ENCODE measurements around the gene MACROD2.

The MACROD2 gene

DNA sequence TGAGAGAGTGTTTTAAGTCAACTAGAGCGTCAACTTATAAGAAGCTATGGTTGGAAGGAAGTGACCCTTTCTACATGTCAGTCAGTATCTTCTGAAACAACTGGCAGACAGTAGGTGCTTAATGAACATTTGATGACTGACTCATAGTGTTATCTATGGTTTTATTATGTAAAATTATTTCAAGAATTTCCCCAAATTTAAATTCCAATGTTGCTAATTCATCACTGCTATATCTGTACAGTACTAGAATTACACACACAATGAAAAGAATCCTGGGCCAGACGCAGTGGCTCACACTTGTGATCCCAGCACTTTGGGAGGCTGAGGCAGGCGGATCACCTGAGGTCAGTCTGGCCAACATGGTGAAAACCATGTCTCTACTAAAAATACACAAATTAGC, 1063.5 kb downstream of the MACROD2 start (continued):
- no peak for TF ChIP-seq ZNF292 (tag by site-specific recombination; IDR thresholded peaks at IDR 0.05; ENCODE audit: borderline replicate concordance, low read depth)
- no peak for TF ChIP-seq ZNF10 (tag by site-specific recombination; IDR thresholded peaks at IDR 0.05)
- TF ChIP-seq ZNF664 (tag by site-specific recombination; IDR thresholded peaks at IDR 0.05): no peak

DNA sequence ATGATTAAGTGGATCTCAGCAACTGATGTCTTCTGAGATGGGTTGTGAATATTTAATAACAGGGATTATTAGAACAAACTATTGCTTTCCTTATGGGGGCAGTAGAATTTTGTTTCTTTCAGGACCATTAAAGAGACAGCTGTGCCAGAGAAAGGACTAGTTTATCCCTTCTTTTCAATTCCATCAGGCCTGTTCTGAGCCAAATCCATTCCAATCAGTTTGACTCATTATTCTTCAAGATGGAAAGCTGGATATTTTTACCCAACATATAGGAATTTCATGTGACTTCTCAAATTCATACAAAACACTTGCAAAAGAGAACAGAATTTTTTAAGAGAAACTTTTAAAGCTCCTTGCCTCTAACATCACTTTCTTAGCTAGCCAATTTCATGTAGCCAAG, 1064.1 kb downstream of the MACROD2 start:
- no peaks in the 10 kb centered on the region for H3K4me1 ChIP-seq (ENCODE audit: control insufficient read depth, insufficient read depth, low read length)
- H3K4me3 ChIP-seq (ENCODE audit: low read depth, low read length): no peak overlapping the region
- POLR2A ChIA-PET: no interaction called here
- H3K9me3 ChIP-seq (ENCODE audit: control insufficient read depth, insufficient read depth, low read depth, low read length): no peaks in the 10 kb centered on the region
- H3K27ac ChIP-seq (ENCODE audit: extremely low read depth, low read depth, low read length): no peak overlapping the region
- CTCF ChIA-PET: interaction anchor here (0.6 kb wide), 1 partner anchor 511 kb away, joined by 4 read pairs; no protein-coding TSS in a partner anchor
- no peaks in the 10 kb centered on the region for H3K36me3 ChIP-seq (ENCODE audit: control insufficient read depth in 2 of 2, insufficient read depth in 1 of 2, low read length in 2 of 2)
- TF ChIP-seq ZNF777 (tag by site-specific recombination; IDR thresholded peaks at IDR 0.05; ENCODE audit: borderline replicate concordance) (no peak), ZNF785 (tag by site-specific recombination; IDR thresholded peaks at IDR 0.05) (no peak), ZNF596 (tag by site-specific recombination; IDR thresholded peaks at IDR 0.05) (no peak), ZBTB17 (tag by site-specific recombination; IDR thresholded peaks at IDR 0.05) (no peak), ZNF10 (tag by site-specific recombination; IDR thresholded peaks at IDR 0.05) (no peak), ZNF423 (tag by site-specific recombination; IDR thresholded peaks at IDR 0.05) (no peak), ZNF214 (tag by site-specific recombination; IDR thresholded peaks at IDR 0.05; ENCODE audit: borderline replicate concordance) (no peak), ZNF324 (tag by site-specific recombination; IDR thresholded peaks at IDR 0.05) (no peak), ZFP37 (tag by site-specific recombination; IDR thresholded peaks at IDR 0.05) (no peak), ZNF549 (tag by site-specific recombination; IDR thresholded peaks at IDR 0.05) (no peak), ZNF626 (tag by site-specific recombination; IDR thresholded peaks at IDR 0.05) (no peak), KLF10 (tag by site-specific recombination; IDR thresholded peaks at IDR 0.05) (no peak), ZBTB1 (tag by site-specific recombination; IDR thresholded peaks at IDR 0.05) (no peak), ZNF404 (tag by site-specific recombination; IDR thresholded peaks at IDR 0.05) (no peak)
- TF ChIP-seq, protein P1, sequence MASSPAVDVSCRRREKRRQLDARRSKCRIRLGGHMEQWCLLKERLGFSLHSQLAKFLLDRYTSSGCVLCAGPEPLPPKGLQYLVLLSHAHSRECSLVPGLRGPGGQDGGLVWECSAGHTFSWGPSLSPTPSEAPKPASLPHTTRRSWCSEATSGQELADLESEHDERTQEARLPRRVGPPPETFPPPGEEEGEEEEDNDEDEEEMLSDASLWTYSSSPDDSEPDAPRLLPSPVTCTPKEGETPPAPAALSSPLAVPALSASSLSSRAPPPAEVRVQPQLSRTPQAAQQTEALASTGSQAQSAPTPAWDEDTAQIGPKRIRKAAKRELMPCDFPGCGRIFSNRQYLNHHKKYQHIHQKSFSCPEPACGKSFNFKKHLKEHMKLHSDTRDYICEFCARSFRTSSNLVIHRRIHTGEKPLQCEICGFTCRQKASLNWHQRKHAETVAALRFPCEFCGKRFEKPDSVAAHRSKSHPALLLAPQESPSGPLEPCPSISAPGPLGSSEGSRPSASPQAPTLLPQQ (tag by site-specific recombination; IDR thresholded peaks at IDR 0.05): no peak
- TF ChIP-seq, protein P2, sequence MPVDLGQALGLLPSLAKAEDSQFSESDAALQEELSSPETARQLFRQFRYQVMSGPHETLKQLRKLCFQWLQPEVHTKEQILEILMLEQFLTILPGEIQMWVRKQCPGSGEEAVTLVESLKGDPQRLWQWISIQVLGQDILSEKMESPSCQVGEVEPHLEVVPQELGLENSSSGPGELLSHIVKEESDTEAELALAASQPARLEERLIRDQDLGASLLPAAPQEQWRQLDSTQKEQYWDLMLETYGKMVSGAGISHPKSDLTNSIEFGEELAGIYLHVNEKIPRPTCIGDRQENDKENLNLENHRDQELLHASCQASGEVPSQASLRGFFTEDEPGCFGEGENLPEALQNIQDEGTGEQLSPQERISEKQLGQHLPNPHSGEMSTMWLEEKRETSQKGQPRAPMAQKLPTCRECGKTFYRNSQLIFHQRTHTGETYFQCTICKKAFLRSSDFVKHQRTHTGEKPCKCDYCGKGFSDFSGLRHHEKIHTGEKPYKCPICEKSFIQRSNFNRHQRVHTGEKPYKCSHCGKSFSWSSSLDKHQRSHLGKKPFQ (tag by site-specific recombination; IDR thresholded peaks at IDR 0.05): no peak
- TF ChIP-seq, protein P3, sequence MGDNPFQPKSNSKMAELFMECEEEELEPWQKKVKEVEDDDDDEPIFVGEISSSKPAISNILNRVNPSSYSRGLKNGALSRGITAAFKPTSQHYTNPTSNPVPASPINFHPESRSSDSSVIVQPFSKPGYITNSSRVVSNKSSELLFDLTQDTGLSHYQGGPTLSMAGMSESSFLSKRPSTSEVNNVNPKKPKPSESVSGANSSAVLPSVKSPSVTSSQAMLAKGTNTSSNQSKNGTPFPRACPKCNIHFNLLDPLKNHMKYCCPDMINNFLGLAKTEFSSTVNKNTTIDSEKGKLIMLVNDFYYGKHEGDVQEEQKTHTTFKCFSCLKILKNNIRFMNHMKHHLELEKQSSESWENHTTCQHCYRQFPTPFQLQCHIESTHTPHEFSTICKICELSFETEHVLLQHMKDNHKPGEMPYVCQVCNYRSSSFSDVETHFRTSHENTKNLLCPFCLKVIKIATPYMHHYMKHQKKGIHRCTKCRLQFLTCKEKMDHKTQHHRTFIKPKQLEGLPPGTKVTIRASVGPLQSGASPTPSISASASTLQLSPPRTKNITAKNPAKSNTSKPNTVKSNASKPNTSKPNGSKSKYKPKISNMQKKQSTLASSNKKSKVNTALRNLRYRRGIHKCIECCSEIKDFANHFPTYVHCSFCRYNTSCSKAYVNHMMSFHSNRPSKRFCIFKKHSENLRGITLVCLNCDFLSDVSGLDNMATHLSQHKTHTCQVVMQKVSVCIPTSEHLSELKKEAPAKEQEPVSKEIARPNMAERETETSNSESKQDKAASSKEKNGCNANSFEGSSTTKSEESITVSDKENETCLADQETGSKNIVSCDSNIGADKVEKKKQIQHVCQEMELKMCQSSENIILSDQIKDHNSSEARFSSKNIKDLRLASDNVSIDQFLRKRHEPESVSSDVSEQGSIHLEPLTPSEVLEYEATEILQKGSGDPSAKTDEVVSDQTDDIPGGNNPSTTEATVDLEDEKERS (tag by site-specific recombination; IDR thresholded peaks at IDR 0.05): no peak
- TF ChIP-seq, protein P4, sequence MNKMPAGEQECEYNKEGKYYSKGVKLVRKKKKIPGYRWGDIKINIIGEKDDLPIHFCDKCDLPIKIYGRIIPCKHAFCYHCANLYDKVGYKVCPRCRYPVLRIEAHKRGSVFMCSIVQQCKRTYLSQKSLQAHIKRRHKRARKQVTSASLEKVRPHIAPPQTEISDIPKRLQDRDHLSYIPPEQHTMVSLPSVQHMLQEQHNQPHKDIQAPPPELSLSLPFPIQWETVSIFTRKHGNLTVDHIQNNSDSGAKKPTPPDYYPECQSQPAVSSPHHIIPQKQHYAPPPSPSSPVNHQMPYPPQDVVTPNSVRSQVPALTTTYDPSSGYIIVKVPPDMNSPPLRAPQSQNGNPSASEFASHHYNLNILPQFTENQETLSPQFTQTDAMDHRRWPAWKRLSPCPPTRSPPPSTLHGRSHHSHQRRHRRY (tag by site-specific recombination; IDR thresholded peaks at IDR 0.05): no peak
